IPS DF 6.9 (cell line): ENCODE results near the gene RARRES1.

Source experiments
- DNase-seq: peaks from one replicate; pipeline ENCODE4 v3.0.0-alpha.2; 2013; ENCODE audit warnings: low read depth, low spot score
- H3K27ac ChIP-seq: one replicate; pipeline ENCODE4 v1.5.1; 2013; ENCODE audit warnings: low read length, control low read depth
- H3K27me3 ChIP-seq: 2 replicates; pipeline ENCODE4 v1.6.1; 2013; ENCODE audit warnings: mild to moderate bottlenecking, low read length; ENCODE audit not compliant: control insufficient read depth, insufficient read depth
- H3K36me3 ChIP-seq: 2 replicates; pipeline ENCODE4 v1.6.1; 2013; ENCODE audit warnings: low read length; ENCODE audit not compliant: control insufficient read depth, insufficient read depth
- H3K4me1 ChIP-seq: 2 replicates; pipeline ENCODE4 v1.6.1; 2013; ENCODE audit warnings: low read length; ENCODE audit not compliant: control insufficient read depth, insufficient read depth
- H3K4me3 ChIP-seq: 2 replicates; pipeline ENCODE4 v1.5.1; 2013; ENCODE audit warnings: mild to moderate bottlenecking, low read length
- H3K9me3 ChIP-seq: 2 replicates; pipeline ENCODE4 v1.6.1; 2013; ENCODE audit warnings: low read length, inconsistent platforms; ENCODE audit not compliant: control insufficient read depth, insufficient read depth
- WGBS: extraction: QIAGEN DNeasy Blood & Tissue Kit; methylation state at CpG from one replicate; pipeline ENCODE4 v1.1.7; 2013; ENCODE audit warnings: mixed read lengths, missing lambda C conversion rate; ENCODE audit not compliant: insufficient read length, insufficient coverage; 5-methylcytosine and 5-hydroxymethylcytosine counted together

The RARRES1 gene

GRCh38 chr3:158763421-158763820 lies 31.2 kb upstream of the RARRES1 start:
- no CpG with 5 or more reads among the region's 2 CpGs for WGBS
- DNase-seq: no peak
- no peaks in the 10 kb centered on the region for H3K36me3 ChIP-seq
- H3K4me1 ChIP-seq: peaks cover under 1% of the 10 kb centered on the region; the same call in 1 of the 2 replicates
- no peaks in the 10 kb centered on the region for H3K27me3 ChIP-seq
- no peak overlapping the region for H3K4me3 ChIP-seq
- H3K27ac ChIP-seq: no peak overlapping the region
- H3K9me3 ChIP-seq: no peaks in the 10 kb centered on the region

- no peaks in the 10 kb centered on the region for H3K27me3 ChIP-seq
- H3K4me3 ChIP-seq: no peak overlapping the region
- no peaks in the 10 kb centered on the region; the same call in 1 of the 2 replicates for H3K4me1 ChIP-seq
- H3K36me3 ChIP-seq: no peaks in the 10 kb centered on the region
- DNase-seq: no peak
- no CpG with 5 or more reads among the region's 4 CpGs for WGBS
- H3K9me3 ChIP-seq: no peaks in the 10 kb centered on the region
- no peak overlapping the region for H3K27ac ChIP-seq
Measured at GRCh38 chr3:158762701-158763100, 30.4 kb upstream of the RARRES1 start.

GRCh38 chr3:158761350-158761749 lies 29.1 kb upstream of the RARRES1 start:
- Histone ChIP-seq H3K27me3 (no peaks in the 10 kb centered on the region), H3K9me3 (no peaks in the 10 kb centered on the region), H3K4me1 (no peaks in the 10 kb centered on the region; the same call in 1 of the 2 replicates), H3K36me3 (no peaks in the 10 kb centered on the region), H3K4me3 (no peak overlapping the region), H3K27ac (no peak overlapping the region)
- DNase-seq: no peak
- WGBS: no CpG with 5 or more reads among the region's 3 CpGs

GRCh38 chr3:158755421-158755820 lies 23.2 kb upstream of the RARRES1 start:
- no peak overlapping the region for H3K4me3 ChIP-seq
- H3K36me3 ChIP-seq: no peaks in the 10 kb centered on the region
- H3K27ac ChIP-seq: no peak overlapping the region
- WGBS: no CpG with 5 or more reads among the region's 2 CpGs
- no peak for DNase-seq
- no peaks in the 10 kb centered on the region for H3K4me1 ChIP-seq
- no peaks in the 10 kb centered on the region for H3K9me3 ChIP-seq
- H3K27me3 ChIP-seq: no peaks in the 10 kb centered on the region

GRCh38 chr3:158753854-158754253 lies 21.6 kb upstream of the RARRES1 start:
- no peaks in the 10 kb centered on the region for H3K4me1 ChIP-seq
- no peak overlapping the region for H3K4me3 ChIP-seq
- no peaks in the 10 kb centered on the region for H3K9me3 ChIP-seq
- WGBS: no CpG with 5 or more reads among the region's 5 CpGs
- no peak overlapping the region for H3K27ac ChIP-seq
- H3K36me3 ChIP-seq: no peaks in the 10 kb centered on the region
- no peak for DNase-seq
- no peaks in the 10 kb centered on the region for H3K27me3 ChIP-seq

GRCh38 chr3:158751316-158751715 lies 19.1 kb upstream of the RARRES1 start:
- Histone ChIP-seq H3K27me3 (no peaks in the 10 kb centered on the region), H3K4me3 (no peak overlapping the region), H3K9me3 (no peaks in the 10 kb centered on the region), H3K4me1 (no peaks in the 10 kb centered on the region), H3K36me3 (no peaks in the 10 kb centered on the region), H3K27ac (no peak overlapping the region)
- DNase-seq: no peak
- no CpG with 5 or more reads among the region's 1 CpG for WGBS

- no CpG with 5 or more reads among the region's 6 CpGs for WGBS
- H3K4me3 ChIP-seq: no peak overlapping the region
- H3K36me3 ChIP-seq: no peaks in the 10 kb centered on the region
- no peaks in the 10 kb centered on the region for H3K9me3 ChIP-seq
- no peak for DNase-seq
- H3K27ac ChIP-seq: no peak overlapping the region
- H3K4me1 ChIP-seq: no peaks in the 10 kb centered on the region
- H3K27me3 ChIP-seq: no peaks in the 10 kb centered on the region
Measured at GRCh38 chr3:158750016-158750415, 17.8 kb upstream of the RARRES1 start.

GRCh38 chr3:158749526-158749925 lies 17.3 kb upstream of the RARRES1 start:
- Histone ChIP-seq H3K9me3 (no peaks in the 10 kb centered on the region), H3K27ac (no peak overlapping the region), H3K4me1 (no peaks in the 10 kb centered on the region), H3K36me3 (no peaks in the 10 kb centered on the region), H3K4me3 (no peak overlapping the region), H3K27me3 (no peaks in the 10 kb centered on the region)
- no peak for DNase-seq
- WGBS: no CpG with 5 or more reads among the region's 5 CpGs

- Histone ChIP-seq H3K9me3 (no peaks in the 10 kb centered on the region), H3K27ac (no peak overlapping the region), H3K4me1 (no peaks in the 10 kb centered on the region), H3K36me3 (no peaks in the 10 kb centered on the region), H3K4me3 (no peak overlapping the region), H3K27me3 (no peaks in the 10 kb centered on the region)
- no peak for DNase-seq
- no CpG with 5 or more reads among the region's 7 CpGs for WGBS
Measured at GRCh38 chr3:158748237-158748828, 16.1 kb upstream of the RARRES1 start.

GRCh38 chr3:158747417-158747816 lies 15.2 kb upstream of the RARRES1 start:
- Histone ChIP-seq H3K27me3 (no peaks in the 10 kb centered on the region), H3K9me3 (no peaks in the 10 kb centered on the region), H3K4me3 (no peak overlapping the region), H3K4me1 (no peaks in the 10 kb centered on the region), H3K36me3 (no peaks in the 10 kb centered on the region), H3K27ac (no peak overlapping the region)
- WGBS: no CpG with 5 or more reads among the region's 3 CpGs
- no peak for DNase-seq

GRCh38 chr3:158745551-158745950 lies 13.3 kb upstream of the RARRES1 start:
- Histone ChIP-seq H3K4me3 (no peak overlapping the region), H3K27ac (no peak overlapping the region), H3K36me3 (no peaks in the 10 kb centered on the region), H3K9me3 (no peaks in the 10 kb centered on the region), H3K4me1 (no peaks in the 10 kb centered on the region), H3K27me3 (no peaks in the 10 kb centered on the region)
- no peak for DNase-seq
- no CpG with 5 or more reads among the region's 1 CpG for WGBS
